ENCODE results near the gene LAMC2.

LAMC2 gene

DNA sequence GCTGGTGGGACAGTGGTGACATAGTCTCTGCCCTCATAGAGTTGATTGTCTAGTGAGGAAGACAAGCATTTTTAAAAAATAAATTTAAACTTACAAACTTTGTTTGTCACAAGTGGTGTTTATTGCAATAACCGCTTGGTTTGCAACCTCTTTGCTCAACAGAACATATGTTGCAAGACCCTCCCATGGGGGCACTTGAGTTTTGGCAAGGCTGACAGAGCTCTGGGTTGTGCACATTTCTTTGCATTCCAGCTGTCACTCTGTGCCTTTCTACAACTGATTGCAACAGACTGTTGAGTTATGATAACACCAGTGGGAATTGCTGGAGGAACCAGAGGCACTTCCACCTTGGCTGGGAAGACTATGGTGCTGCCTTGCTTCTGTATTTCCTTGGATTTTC, 58.4 kb downstream of the LAMC2 start:
- no peak for TF ChIP-seq CTCF (IDR thresholded peaks at IDR 0.05; ENCODE audit: borderline replicate concordance, insufficient read depth, low read depth, low read length)

GRCh38 chr1:183245357-183245756, 59.3 kb downstream of the LAMC2 start:
- no peak overlapping the region for H3K4me3 ChIP-seq (ENCODE audit: low read depth, low read length)
- no peak for TF ChIP-seq CTCF (IDR thresholded peaks at IDR 0.05; ENCODE audit: borderline replicate concordance, insufficient read depth, low read depth, low read length)

More for the DNA sequence above, 58.4 kb downstream of the LAMC2 start:
- no peak overlapping the region for H3K4me3 ChIP-seq (ENCODE audit: low read depth, low read length)

DNA sequence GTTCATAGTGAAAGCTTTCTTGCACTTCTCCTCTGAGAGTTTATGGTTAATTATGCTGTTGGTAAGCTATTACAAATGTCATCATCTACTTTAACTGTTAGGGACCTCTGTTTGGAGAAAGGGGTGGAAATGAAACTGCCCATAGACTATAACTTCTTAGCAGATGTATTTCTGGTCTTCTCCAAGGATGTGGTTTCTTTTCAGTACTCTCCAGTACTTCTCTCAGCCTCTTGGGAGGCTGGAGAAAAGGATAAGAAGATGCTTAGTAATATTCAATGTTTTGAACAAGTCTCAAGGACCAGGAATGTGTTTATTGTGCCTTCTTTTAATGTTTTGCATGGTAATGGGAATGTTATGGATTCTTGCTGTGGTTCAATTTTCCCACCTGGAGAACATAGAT, 60.4 kb downstream of the LAMC2 start:
- no peak for TF ChIP-seq CTCF (IDR thresholded peaks at IDR 0.05; ENCODE audit: borderline replicate concordance, insufficient read depth, low read depth, low read length)
- H3K4me3 ChIP-seq (ENCODE audit: low read depth, low read length) = no peak overlapping the region

DNA sequence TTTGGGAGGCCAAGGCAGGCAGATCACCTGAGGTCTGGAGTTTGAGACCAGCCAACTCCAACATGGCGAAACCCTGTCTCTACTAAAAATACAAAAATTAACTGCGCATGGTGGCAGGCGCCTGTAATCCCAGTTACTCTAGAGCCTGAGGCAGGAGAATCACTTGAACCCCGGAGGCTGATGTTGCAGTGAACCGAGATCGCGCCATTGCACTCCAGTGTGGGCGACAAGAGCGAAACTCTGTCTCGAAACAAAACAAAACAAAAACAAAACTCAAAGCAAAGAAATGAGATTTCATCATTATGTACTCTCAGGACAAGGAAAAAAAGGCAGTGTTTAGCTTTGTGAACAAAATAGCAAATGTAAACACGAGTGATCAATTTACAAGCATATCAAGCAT, 61.0 kb downstream of the LAMC2 start:
- no peak for TF ChIP-seq CTCF (IDR thresholded peaks at IDR 0.05; ENCODE audit: borderline replicate concordance, insufficient read depth, low read depth, low read length)
- H3K4me3 ChIP-seq (ENCODE audit: low read depth, low read length) = no peak overlapping the region

DNA sequence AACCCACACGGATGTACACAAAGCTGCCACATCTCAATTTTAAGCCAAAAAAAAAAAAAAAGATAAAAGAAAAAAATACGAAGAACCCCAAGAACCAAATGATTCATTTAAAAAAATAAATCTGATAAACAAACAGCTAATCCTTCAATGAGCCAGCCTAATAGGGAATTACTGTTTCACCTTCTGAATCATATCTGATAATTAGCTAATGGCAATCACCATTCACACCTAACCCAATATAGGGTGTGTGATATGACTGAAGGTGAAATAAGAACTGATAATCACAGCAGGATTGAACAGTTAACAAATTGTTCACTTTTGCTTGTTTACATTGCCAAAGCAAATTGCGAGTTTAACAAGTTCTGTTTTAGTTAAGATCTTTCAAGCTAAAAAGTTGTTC, 61.4 kb downstream of the LAMC2 start:
- H3K4me3 ChIP-seq (ENCODE audit: low read depth, low read length) = no peak overlapping the region
- TF ChIP-seq CTCF (IDR thresholded peaks at IDR 0.05; ENCODE audit: borderline replicate concordance, insufficient read depth, low read depth, low read length) = no peak

GRCh38 chr1:183247931-183248330, 61.9 kb downstream of the LAMC2 start:
- no peak overlapping the region for H3K4me3 ChIP-seq (ENCODE audit: low read depth, low read length)
- TF ChIP-seq CTCF (IDR thresholded peaks at IDR 0.05; ENCODE audit: borderline replicate concordance, insufficient read depth, low read depth, low read length) = no peak

GRCh38 chr1:183248989-183249691, 63.1 kb downstream of the LAMC2 start:
- H3K4me3 ChIP-seq (ENCODE audit: low read depth, low read length) = no peak overlapping the region

More at GRCh38 chr1:183248989-183249691, 63.1 kb downstream of the LAMC2 start:
- TF ChIP-seq CTCF (IDR thresholded peaks at IDR 0.05; ENCODE audit: borderline replicate concordance, insufficient read depth, low read depth, low read length) = no peak

All from GM12875 (cell line).